Esophagus squamous epithelium (tissue), 4 donors: Measurements from ENCODE around the gene GAS2L2.

ENCODE experiments used
- POLR2A ChIP-seq, 4 donors: fragments of 450-650 bp; IDR thresholded peaks; one replicate each; pipeline ENCODE4 v1.6.1; 2017; ENCODE audit warnings: antibody characterized with exemption in 4 of 4, mild to moderate bottlenecking in 4 of 4, moderate library complexity in 3 of 4
- TF ChIP-seq, protein P1 (sequence below), 6 experiments: fragments of 450-650 bp in 4 of 6; fragments of 200-600 bp in 2 of 6; sonication (generic) in 2 of 6; IDR thresholded peaks; one replicate each; pipeline ENCODE4 v1.5.1; 2016 to 2019; ENCODE audit warnings: antibody characterized with exemption in 6 of 6, mild to moderate bottlenecking in 4 of 6, moderate library complexity in 4 of 6

DNA sequence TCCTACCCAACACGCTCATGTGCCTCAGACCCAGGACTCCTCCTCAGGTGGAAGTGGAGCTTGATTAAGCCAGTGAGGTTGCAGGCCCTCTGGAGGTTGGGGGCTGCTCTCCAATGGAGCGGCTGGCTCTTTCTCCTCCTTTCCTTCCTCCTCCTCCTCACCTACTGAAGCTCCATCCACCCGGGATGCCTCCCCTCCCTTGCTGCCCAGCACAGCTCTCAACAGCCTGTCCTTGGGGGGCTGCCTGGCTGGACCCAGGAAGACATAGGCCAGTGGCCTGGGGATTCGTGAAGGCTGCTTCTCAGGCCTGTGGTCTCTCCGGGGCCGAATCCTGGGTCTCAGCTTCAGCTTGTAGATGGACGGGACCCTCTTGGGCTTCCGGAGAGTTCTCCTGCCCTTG is 8.2 kb downstream of the GAS2L2 start:
- TF ChIP-seq, protein P1, sequence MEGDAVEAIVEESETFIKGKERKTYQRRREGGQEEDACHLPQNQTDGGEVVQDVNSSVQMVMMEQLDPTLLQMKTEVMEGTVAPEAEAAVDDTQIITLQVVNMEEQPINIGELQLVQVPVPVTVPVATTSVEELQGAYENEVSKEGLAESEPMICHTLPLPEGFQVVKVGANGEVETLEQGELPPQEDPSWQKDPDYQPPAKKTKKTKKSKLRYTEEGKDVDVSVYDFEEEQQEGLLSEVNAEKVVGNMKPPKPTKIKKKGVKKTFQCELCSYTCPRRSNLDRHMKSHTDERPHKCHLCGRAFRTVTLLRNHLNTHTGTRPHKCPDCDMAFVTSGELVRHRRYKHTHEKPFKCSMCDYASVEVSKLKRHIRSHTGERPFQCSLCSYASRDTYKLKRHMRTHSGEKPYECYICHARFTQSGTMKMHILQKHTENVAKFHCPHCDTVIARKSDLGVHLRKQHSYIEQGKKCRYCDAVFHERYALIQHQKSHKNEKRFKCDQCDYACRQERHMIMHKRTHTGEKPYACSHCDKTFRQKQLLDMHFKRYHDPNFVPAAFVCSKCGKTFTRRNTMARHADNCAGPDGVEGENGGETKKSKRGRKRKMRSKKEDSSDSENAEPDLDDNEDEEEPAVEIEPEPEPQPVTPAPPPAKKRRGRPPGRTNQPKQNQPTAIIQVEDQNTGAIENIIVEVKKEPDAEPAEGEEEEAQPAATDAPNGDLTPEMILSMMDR (IDR thresholded peaks at IDR 0.05) = no peak
- TF ChIP-seq POLR2A (IDR thresholded peaks at IDR 0.05) = no peak
